Neural progenitor cell (in vitro differentiated cells): ENCODE data around the gene UBE2G2. TPM values are rescaled to one million over a fixed set of nuclear protein-coding genes. Genes with fewer than 3 reads are reported as not detected.

Experiments used
- DNase-seq: peaks from one replicate; pipeline ENCODE4 v3.0.0-alpha.2; 2016; ENCODE audit warnings: low spot score
- H2AFZ ChIP-seq: fragments of 200-600 bp; sonication (generic); replicated peaks from 2 replicates; pipeline ENCODE4 v1.6.1; 2016; ENCODE audit warnings: antibody characterized with exemption
- H3F3A ChIP-seq: fragments of 200-600 bp; sonication (generic); 2 replicates; pipeline ENCODE4 v1.6.1; 2016; ENCODE audit warnings: antibody characterized with exemption, low read depth
- H3K27ac ChIP-seq: fragments of 200-600 bp; sonication (generic); 2 replicates; pipeline ENCODE4 v1.5.1; 2016; ENCODE audit warnings: mild to moderate bottlenecking
- H3K27me3 ChIP-seq: fragments of 200-600 bp; sonication (generic); 2 replicates; pipeline ENCODE4 v1.6.1; 2016; ENCODE audit warnings: mild to moderate bottlenecking, moderate library complexity
- H3K36me3 ChIP-seq: fragments of 200-600 bp; sonication (generic); 2 replicates; pipeline ENCODE4 v1.5.1; 2016
- H3K4me1 ChIP-seq: fragments of 200-600 bp; sonication (generic); 2 replicates; pipeline ENCODE4 v1.6.1; 2016; ENCODE audit warnings: mixed run types
- H3K4me2 ChIP-seq: fragments of 200-600 bp; sonication (generic); 2 replicates; pipeline ENCODE4 v1.6.1; 2016
- H3K4me3 ChIP-seq: fragments of 200-600 bp; sonication (generic); 2 replicates; pipeline ENCODE4 v1.5.1; 2016
- H3K79me2 ChIP-seq: fragments of 200-600 bp; sonication (generic); 2 replicates; pipeline ENCODE4 v1.6.1; 2016; ENCODE audit warnings: low read depth
- H3K9ac ChIP-seq: fragments of 200-600 bp; sonication (generic); 2 replicates; pipeline ENCODE4 v1.6.1; 2016
- H3K9me3 ChIP-seq: fragments of 200-600 bp; sonication (generic); 2 replicates; pipeline ENCODE4 v1.5.1; 2016; ENCODE audit warnings: low read depth
- H4K20me1 ChIP-seq: fragments of 200-600 bp; sonication (generic); 2 replicates; pipeline ENCODE4 v1.6.1; 2016; ENCODE audit warnings: low read depth
- H3K27ac Mint-ChIP-seq: 3 replicates; pipeline ENCODE4 v1.8.0; 2021; ENCODE audit warnings: mixed read lengths
- H3K27me3 Mint-ChIP-seq: 2 replicates; pipeline ENCODE4 v1.8.0; 2022; ENCODE audit warnings: low read depth, mild to moderate bottlenecking, inconsistent platforms, moderate library complexity, mixed read lengths; ENCODE audit not compliant: insufficient read depth
- H3K36me3 Mint-ChIP-seq: 3 replicates; pipeline ENCODE4 v1.8.0; 2021; ENCODE audit warnings: mixed read lengths
- H3K4me1 Mint-ChIP-seq: 3 replicates; pipeline ENCODE4 v1.8.0; 2021; ENCODE audit warnings: mixed read lengths
- H3K4me3 Mint-ChIP-seq: 3 replicates; pipeline ENCODE4 v1.8.0; 2021; ENCODE audit warnings: mild to moderate bottlenecking, moderate library complexity, mixed read lengths
- H3K9me3 Mint-ChIP-seq: 3 replicates; pipeline ENCODE4 v1.8.0; 2020; ENCODE audit warnings: mixed read lengths
- EZH2 ChIP-seq: fragments of 200-600 bp; sonication (generic); IDR thresholded peaks from 2 replicates; pipeline ENCODE4 v1.6.1; 2017; ENCODE audit warnings: antibody characterized with exemption, mild to moderate bottlenecking, moderate library complexity
- EZH2phosphoT487 ChIP-seq: fragments of 200-600 bp; sonication (generic); IDR thresholded peaks from 2 replicates; pipeline ENCODE4 v1.6.1; 2017; ENCODE audit warnings: antibody characterized with exemption
- total RNA-seq: library from RNA; depleted of rRNA; stranded (reverse); fragments of >200 nt; gene quantifications from 2 replicates; pipeline ENCODE4 v1.2.3, GENCODE V29; 2015; ENCODE audit warnings: low replicate concordance
- TF ChIP-seq, protein P1 (sequence below): fragments of 200-600 bp; sonication (generic); IDR thresholded peaks from 2 replicates; pipeline ENCODE4 v1.5.1; 2017; ENCODE audit warnings: antibody characterized with exemption, mild to moderate bottlenecking

The UBE2G2 gene
- total RNA-seq, 1 donor from 2014 or later = 83.1 TPM

DNA sequence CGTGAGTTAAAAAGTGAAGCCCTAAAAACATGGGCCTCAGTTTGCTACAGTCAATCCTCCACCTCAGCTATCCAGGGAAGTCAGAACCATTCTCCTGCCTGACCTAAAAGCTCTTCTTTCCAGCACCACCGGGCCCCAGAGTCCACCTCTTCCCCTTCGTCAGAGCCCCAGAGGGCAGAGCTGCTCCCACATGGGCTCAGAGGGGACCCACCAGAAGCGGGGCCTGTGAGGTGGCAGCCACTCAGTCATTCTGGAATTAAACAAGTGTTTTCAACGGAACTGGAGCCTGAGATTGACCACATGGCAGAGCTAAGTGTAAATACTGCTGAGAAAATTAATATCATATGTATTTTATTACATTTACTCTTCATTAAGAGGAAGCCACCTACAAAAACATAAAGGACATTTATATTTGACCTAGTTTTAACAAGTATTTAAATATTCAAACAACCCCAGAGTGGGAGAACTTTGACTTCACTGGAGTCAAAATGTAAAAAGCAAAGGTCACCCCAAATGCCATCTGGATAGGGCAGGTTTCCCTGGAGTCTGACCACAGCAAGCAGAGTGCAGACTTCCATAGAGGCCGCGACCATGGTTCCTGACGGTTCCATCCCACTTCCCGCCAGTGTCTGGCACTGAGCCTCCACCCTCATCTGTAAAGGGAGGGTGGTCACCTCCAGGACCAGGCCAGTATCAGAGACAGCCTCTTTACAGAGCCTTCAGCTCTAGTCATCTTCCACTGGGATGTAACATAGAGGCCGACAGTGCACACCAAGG is 14.4 kb upstream of the UBE2G2 start:
- peak overlapping the region; percentile 87 for H3K4me3 Mint-ChIP-seq
- TF ChIP-seq, protein P1, sequence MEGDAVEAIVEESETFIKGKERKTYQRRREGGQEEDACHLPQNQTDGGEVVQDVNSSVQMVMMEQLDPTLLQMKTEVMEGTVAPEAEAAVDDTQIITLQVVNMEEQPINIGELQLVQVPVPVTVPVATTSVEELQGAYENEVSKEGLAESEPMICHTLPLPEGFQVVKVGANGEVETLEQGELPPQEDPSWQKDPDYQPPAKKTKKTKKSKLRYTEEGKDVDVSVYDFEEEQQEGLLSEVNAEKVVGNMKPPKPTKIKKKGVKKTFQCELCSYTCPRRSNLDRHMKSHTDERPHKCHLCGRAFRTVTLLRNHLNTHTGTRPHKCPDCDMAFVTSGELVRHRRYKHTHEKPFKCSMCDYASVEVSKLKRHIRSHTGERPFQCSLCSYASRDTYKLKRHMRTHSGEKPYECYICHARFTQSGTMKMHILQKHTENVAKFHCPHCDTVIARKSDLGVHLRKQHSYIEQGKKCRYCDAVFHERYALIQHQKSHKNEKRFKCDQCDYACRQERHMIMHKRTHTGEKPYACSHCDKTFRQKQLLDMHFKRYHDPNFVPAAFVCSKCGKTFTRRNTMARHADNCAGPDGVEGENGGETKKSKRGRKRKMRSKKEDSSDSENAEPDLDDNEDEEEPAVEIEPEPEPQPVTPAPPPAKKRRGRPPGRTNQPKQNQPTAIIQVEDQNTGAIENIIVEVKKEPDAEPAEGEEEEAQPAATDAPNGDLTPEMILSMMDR = no peak
- no peak for TF ChIP-seq EZH2phosphoT487
- TF ChIP-seq EZH2 = no peak
- Histone ChIP-seq H3K4me3 (no peak overlapping the region), H3K27ac (no peak overlapping the region), H2AFZ (no peak overlapping the region), H3K27me3 (no peaks in the 10 kb centered on the region), H3K4me1 (no peaks in the 10 kb centered on the region), H3K36me3 (no peaks in the 10 kb centered on the region), H3F3A (peaks cover 5% of the 10 kb centered on the region), H3K9me3 (no peaks in the 10 kb centered on the region), H4K20me1 (peaks cover 48% of the 10 kb centered on the region), H3K4me2 (peak overlapping the region; percentile 27), H3K9ac (no peak overlapping the region), H3K79me2 (peaks cover 55% of the 10 kb centered on the region)
- H3K9me3 Mint-ChIP-seq = peaks cover 11% of the 10 kb centered on the region
- H3K27me3 Mint-ChIP-seq = peaks cover 3% of the 10 kb centered on the region
- no peak for DNase-seq
- H3K36me3 Mint-ChIP-seq = peaks cover 4% of the 10 kb centered on the region
- H3K4me1 Mint-ChIP-seq = peaks cover 9% of the 10 kb centered on the region
- H3K27ac Mint-ChIP-seq = peak overlapping the region; percentile 25

DNA sequence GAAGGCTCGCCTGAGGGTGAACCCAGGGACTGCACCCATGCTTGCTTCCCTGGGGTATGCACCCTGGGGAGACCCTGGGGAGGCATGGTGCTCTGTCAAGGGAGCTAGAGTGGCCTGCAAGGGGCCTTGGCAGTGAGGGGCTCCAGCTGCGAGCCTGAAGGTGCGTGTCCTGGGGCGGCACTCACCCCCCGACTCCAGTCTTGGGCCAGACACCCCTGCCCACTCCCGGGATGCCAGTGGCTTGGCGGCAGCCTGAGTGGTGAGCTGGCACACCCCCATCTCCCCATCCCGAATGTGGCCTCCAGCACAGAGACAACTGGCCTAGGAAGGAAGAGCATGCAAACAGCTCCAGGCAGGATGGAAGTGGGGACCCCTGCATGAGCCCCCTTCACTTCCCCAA is 13.6 kb upstream of the UBE2G2 start:
- H2AFZ ChIP-seq = no peak overlapping the region
- H3K9me3 ChIP-seq = no peaks in the 10 kb centered on the region
- peaks cover 3% of the 10 kb centered on the region for H3K27me3 Mint-ChIP-seq
- H3K4me3 Mint-ChIP-seq = peak overlapping the region; percentile 13
- no peaks in the 10 kb centered on the region for H3K27me3 ChIP-seq
- peaks cover 4% of the 10 kb centered on the region for H3K36me3 Mint-ChIP-seq
- H3K4me1 Mint-ChIP-seq = peaks cover 9% of the 10 kb centered on the region
- no peak overlapping the region for H3K4me3 ChIP-seq
- peaks cover 5% of the 10 kb centered on the region for H3F3A ChIP-seq
- no peaks in the 10 kb centered on the region for H3K4me1 ChIP-seq
- no peak overlapping the region for H3K27ac Mint-ChIP-seq
- H3K79me2 ChIP-seq = peaks cover 55% of the 10 kb centered on the region
- H3K4me2 ChIP-seq = no peak overlapping the region
- TF ChIP-seq, protein P1 = no peak
- no peak for TF ChIP-seq EZH2
- no peak for TF ChIP-seq EZH2phosphoT487
- H3K27ac ChIP-seq = no peak overlapping the region
- H4K20me1 ChIP-seq = peaks cover 48% of the 10 kb centered on the region
- peaks cover 8% of the 10 kb centered on the region for H3K9me3 Mint-ChIP-seq
- H3K9ac ChIP-seq = no peak overlapping the region
- no peak for DNase-seq
- H3K36me3 ChIP-seq = no peaks in the 10 kb centered on the region

DNA sequence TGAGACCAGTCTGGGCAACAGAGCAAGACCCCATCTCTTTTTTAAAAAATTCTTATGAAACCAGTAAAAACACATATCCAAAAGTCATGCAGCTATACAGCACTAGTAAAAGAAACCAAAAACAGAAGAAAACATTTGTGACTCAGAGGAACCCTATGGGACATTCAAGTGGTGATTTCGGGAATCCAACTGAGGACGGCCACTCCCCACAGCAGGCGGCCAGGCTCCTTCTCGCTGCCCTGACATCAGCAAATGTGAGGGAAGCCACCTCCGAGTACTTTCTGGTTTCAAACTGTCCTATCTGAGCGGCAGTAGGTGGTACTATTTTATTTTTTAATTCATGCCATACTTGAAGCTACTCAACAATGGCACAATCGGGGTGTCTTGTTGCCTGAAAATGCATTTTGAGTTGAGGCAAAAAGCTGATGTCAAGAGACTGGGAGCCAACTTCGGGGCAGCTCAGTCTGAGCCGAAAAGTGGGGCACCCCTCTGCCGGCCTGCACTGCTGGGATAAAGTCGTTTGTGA is 12.9 kb upstream of the UBE2G2 start:
- no peak overlapping the region for H3K4me3 Mint-ChIP-seq
- Histone ChIP-seq H4K20me1 (peaks cover 48% of the 10 kb centered on the region), H3K4me1 (no peaks in the 10 kb centered on the region), H3K27ac (no peak overlapping the region), H3F3A (peaks cover 5% of the 10 kb centered on the region), H2AFZ (no peak overlapping the region), H3K9me3 (no peaks in the 10 kb centered on the region), H3K9ac (no peak overlapping the region), H3K4me2 (no peak overlapping the region), H3K4me3 (no peak overlapping the region), H3K79me2 (peaks cover 55% of the 10 kb centered on the region), H3K36me3 (no peaks in the 10 kb centered on the region), H3K27me3 (no peaks in the 10 kb centered on the region)
- no peak for DNase-seq
- H3K4me1 Mint-ChIP-seq = peaks cover 9% of the 10 kb centered on the region
- peaks cover 3% of the 10 kb centered on the region for H3K9me3 Mint-ChIP-seq
- H3K27ac Mint-ChIP-seq = no peak overlapping the region
- peaks cover 8% of the 10 kb centered on the region for H3K36me3 Mint-ChIP-seq
- peaks cover 3% of the 10 kb centered on the region for H3K27me3 Mint-ChIP-seq
- TF ChIP-seq EZH2 (no peak), EZH2phosphoT487 (no peak)
- TF ChIP-seq, protein P1 = no peak
